Kidney (tissue), 14 donors: Measurements from ENCODE around the gene ARSG. TPM values are rescaled to one million over a fixed set of nuclear protein-coding genes. Genes with fewer than 3 reads are reported as not detected.
"Not testable (repeated sequence)": the region's sequence is repeated elsewhere in the genome, so short reads cannot be mapped to it uniquely, and the experiment has no call there.

ENCODE experiments used
- DNase-seq, 5 donors: peaks; one replicate each; pipeline ENCODE4 v3.0.0-alpha.2; 2013 to 2020
- FAIRE-seq: peaks from 2 replicates; lab custom pipeline; 2012; peaks lifted over from hg19 to GRCh38; lab: Jason Lieb, UNC
- H3K27ac ChIP-seq, 2 donors: one replicate each; pipeline ENCODE4 v1.7.0; 2013; ENCODE audit warnings: low read depth in 2 of 2, low read length in 2 of 2, inconsistent platforms in 1 of 2
- H3K27me3 ChIP-seq: one replicate; pipeline ENCODE4 v1.7.1; 2013; ENCODE audit warnings: low read length, inconsistent platforms; ENCODE audit not compliant: control insufficient read depth, insufficient read depth
- H3K36me3 ChIP-seq, 3 donors: one replicate each; pipeline versions ENCODE4 v1.7.0 to v1.7.1; 2013; ENCODE audit warnings: low read length in 3 of 3, control low read depth in 1 of 3, inconsistent platforms in 1 of 3; ENCODE audit not compliant: insufficient read depth in 3 of 3, control insufficient read depth in 2 of 3
- H3K4me1 ChIP-seq, 3 donors: one replicate each; pipeline versions ENCODE4 v1.7.0 to v1.7.1; 2013; ENCODE audit warnings: low read length in 3 of 3, inconsistent platforms in 1 of 3, low read depth in 1 of 3; ENCODE audit not compliant: control insufficient read depth in 2 of 3, insufficient read depth in 2 of 3
- H3K4me3 ChIP-seq, 3 donors: one replicate each; pipeline versions ENCODE4 v1.7.0 to v1.8.1; 2013; ENCODE audit warnings: low read length in 3 of 3, control low read depth in 1 of 3, inconsistent platforms in 1 of 3
- H3K9ac ChIP-seq, 3 donors: one replicate each; pipeline versions ENCODE4 v1.7.0 to v1.7.1; 2013; ENCODE audit warnings: low read length in 3 of 3, control low read depth in 1 of 3, inconsistent platforms in 1 of 3
- H3K9me3 ChIP-seq, 3 donors: one replicate each; pipeline versions ENCODE4 v1.7.0 to v1.7.1; 2013; ENCODE audit warnings: low read length in 3 of 3, control low read depth in 1 of 3, inconsistent platforms in 1 of 3; ENCODE audit not compliant: control insufficient read depth in 2 of 3, insufficient read depth in 1 of 3
- CTCF ChIP-seq: IDR thresholded peaks from 3 replicates; pipeline ENCODE4 v1.5.1; 2012; ENCODE audit warnings: mild to moderate bottlenecking, moderate library complexity, borderline replicate concordance; ENCODE audit not compliant: insufficient read depth; ENCODE audit errors: extremely low read depth
- intact Hi-C: fragments of 100-400 bp; cut with DNase I; formaldehyde crosslinking; loops from one replicate; pipeline ENCODE4 v1.11.1; 2022
- polyA plus RNA-seq: library from polyadenylated mRNA; stranded (reverse); fragments of 350-450 nt; fragmentation: Illumina TruSeq; extraction: RNeasy Lipid Tissue Mini Kit (QIAGEN cat#74804); gene quantifications from one replicate; pipeline ENCODE4 v1.2.3, GENCODE V29; 2014; ENCODE audit warnings: low read depth, low replicate concordance; ENCODE audit not compliant: insufficient read depth
- total RNA-seq: library from RNA; stranded (reverse); fragmentation: NEBNext Ultra II Directional; extraction: Animal tissue kit (Norgen Biotek cat#: 25700); gene quantifications from one replicate; pipeline ENCODE4 v1.2.1, GENCODE V29; 2021
- donor health status: control.
- donor health status: control.
- donor health status: control.
- donor health status: control.
- donor health status: control.
- donor health status: DM: yes; HTN: yes; CAD: no.
- donor health status: Normal renal cell carcinoma (clear cell type).

Gene ARSG
- total and polyA plus RNA-seq, 2 donors from 2014 or later = 5.0 to 12.6 TPM

GRCh38 chr17:68352041-68352440, 60.7 kb downstream of the ARSG start:
- FAIRE-seq = no peak

GRCh38 chr17:68352671-68353070, 61.4 kb downstream of the ARSG start:
- H3K9me3 ChIP-seq, H3K27me3 ChIP-seq, H3K36me3 ChIP-seq, intact Hi-C loops, DNase-seq, H3K27ac ChIP-seq, H3K9ac ChIP-seq, FAIRE-seq, H3K4me1 ChIP-seq, H3K4me3 ChIP-seq: not testable (repeated sequence)

More at GRCh38 chr17:68352041-68352440, 60.7 kb downstream of the ARSG start:
- Histone ChIP-seq H3K27me3 (no peaks in the 10 kb centered on the region), H3K9ac (no peak overlapping the region), H3K4me1 (no peaks in the 10 kb centered on the region), H3K27ac (no peak overlapping the region), H3K4me3 (no peak overlapping the region), H3K36me3 (no peaks in the 10 kb centered on the region), H3K9me3 (no peaks in the 10 kb centered on the region)
- DNase-seq = no peak
- TF ChIP-seq CTCF = no peak
- intact Hi-C loops = no loop called here

GRCh38 chr17:68353111-68353521, 61.8 kb downstream of the ARSG start:
- Histone ChIP-seq H3K36me3 (no peaks in the 10 kb centered on the region), H3K4me1 (no peaks in the 10 kb centered on the region), H3K9ac (no peak overlapping the region), H3K27ac (no peak overlapping the region), H3K9me3 (no peaks in the 10 kb centered on the region), H3K27me3 (no peaks in the 10 kb centered on the region), H3K4me3 (no peak overlapping the region)
- intact Hi-C loops = no loop called here
- no peak for FAIRE-seq
- DNase-seq = no peak
- no peak for TF ChIP-seq CTCF

GRCh38 chr17:68354311-68354710, 63.0 kb downstream of the ARSG start:
- DNase-seq, H3K27me3 ChIP-seq, H3K4me1 ChIP-seq, H3K36me3 ChIP-seq, H3K4me3 ChIP-seq, intact Hi-C loops, H3K27ac ChIP-seq, H3K9ac ChIP-seq, FAIRE-seq, H3K9me3 ChIP-seq: not testable (repeated sequence)

- not testable (repeated sequence) for FAIRE-seq, DNase-seq
Measured at GRCh38 chr17:68355108-68355507, 63.8 kb downstream of the ARSG start.

More at GRCh38 chr17:68355108-68355507, 63.8 kb downstream of the ARSG start:
- H3K36me3 ChIP-seq, H3K27ac ChIP-seq, H3K4me3 ChIP-seq, H3K9ac ChIP-seq, H3K27me3 ChIP-seq, H3K4me1 ChIP-seq, H3K9me3 ChIP-seq, intact Hi-C loops: not testable (repeated sequence)
